Central memory CD8-positive, alpha-beta T cell (primary cell): Measurements from ENCODE around the gene SLC51B.

Source experiments
- ATAC-seq: fragments of 150-1000 bp; cut with Tn5 transposase; replicated peaks from 2 replicates; pipeline ENCODE4 v1.10.0; 2022; ENCODE audit warnings: mild to moderate bottlenecking, moderate FRiP score, moderate number of reproducible peaks; ENCODE audit not compliant: poor library complexity, severe bottlenecking; ENCODE audit errors: extremely low read depth
- DNase-seq, 2 donors: peaks; one replicate each; pipeline ENCODE4 v3.0.0; 2021; ENCODE audit warnings: low spot score in 2 of 2
- H3K27ac Mint-ChIP-seq: one replicate; pipeline ENCODE4 v1.8.0; 2022; ENCODE audit warnings: low read depth, mild to moderate bottlenecking, moderate library complexity, mixed read lengths
- H3K27me3 Mint-ChIP-seq: one replicate; pipeline ENCODE4 v1.8.0; 2022; ENCODE audit warnings: mixed read lengths
- H3K36me3 Mint-ChIP-seq: one replicate; pipeline ENCODE4 v1.8.0; 2022; ENCODE audit warnings: mild to moderate bottlenecking, moderate library complexity, mixed read lengths; ENCODE audit not compliant: insufficient read depth
- H3K4me1 Mint-ChIP-seq: one replicate; pipeline ENCODE4 v1.8.0; 2022; ENCODE audit warnings: mixed read lengths
- H3K4me3 Mint-ChIP-seq: one replicate; pipeline ENCODE4 v1.8.0; 2022; ENCODE audit warnings: mild to moderate bottlenecking, moderate library complexity, mixed read lengths
- H3K9me3 Mint-ChIP-seq: one replicate; pipeline ENCODE4 v1.8.0; 2022; ENCODE audit warnings: mixed read lengths

The SLC51B gene

DNA sequence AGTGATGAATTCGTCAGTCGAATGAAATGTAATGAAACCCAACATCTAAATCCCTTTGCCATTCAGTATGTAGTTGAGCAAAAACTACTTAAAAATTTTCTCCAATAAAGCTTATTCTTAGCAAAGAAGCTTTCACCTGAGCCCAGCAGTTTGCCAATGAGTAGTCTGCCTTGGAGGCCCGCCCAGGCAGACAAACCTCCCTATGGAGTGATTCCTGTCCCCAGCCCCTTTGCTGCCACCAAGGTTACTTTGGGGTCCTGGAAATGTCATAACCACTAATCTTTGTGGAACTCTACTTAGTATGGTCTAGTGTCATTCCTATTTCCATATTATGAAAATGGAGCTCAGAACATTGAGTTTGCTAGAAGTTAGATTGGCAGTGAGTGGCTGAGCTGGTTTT is 57.7 kb downstream of the SLC51B start:
- ATAC-seq (no peak), DNase-seq (no peak)
- Mint-ChIP-seq H3K36me3 (peaks cover 37% of the 10 kb centered on the region), H3K9me3 (no peaks in the 10 kb centered on the region), H3K27me3 (no peaks in the 10 kb centered on the region), H3K27ac (no peak overlapping the region), H3K4me3 (no peak overlapping the region), H3K4me1 (peaks cover 8% of the 10 kb centered on the region)
